Spinal cord (tissue), 10 donors: ENCODE data around the gene SLC7A6OS. TPM values are rescaled to one million over a fixed set of nuclear protein-coding genes. Genes with fewer than 3 reads are reported as not detected.
A peak's percentile ranks its signal among the peaks of the same experiment; 100 is the strongest.

Experiments used
- DNase-seq, 6 donors: peaks; one replicate each; pipeline versions ENCODE4 v3.0.0 to v3.0.0-alpha.2; 2013 to 2015; ENCODE audit warnings: low spot score in 6 of 6, low read depth in 4 of 6
- H3K27ac ChIP-seq: one replicate; pipeline ENCODE4 v1.5.1; 2013; ENCODE audit warnings: low read depth, low read length, control low read depth
- H3K27me3 ChIP-seq: one replicate; pipeline ENCODE4 v1.6.1; 2013; ENCODE audit warnings: low read length; ENCODE audit not compliant: control insufficient read depth, insufficient read depth
- H3K36me3 ChIP-seq: one replicate; pipeline ENCODE4 v1.6.1; 2013; ENCODE audit warnings: low read length; ENCODE audit not compliant: control insufficient read depth, insufficient read depth
- H3K4me1 ChIP-seq: one replicate; pipeline ENCODE4 v1.6.1; 2013; ENCODE audit warnings: low read length; ENCODE audit not compliant: control insufficient read depth, insufficient read depth
- H3K4me3 ChIP-seq: one replicate; pipeline ENCODE4 v1.5.1; 2013; ENCODE audit warnings: low read depth, low read length, control low read depth
- H3K9me3 ChIP-seq: one replicate; pipeline ENCODE4 v1.6.1; 2013; ENCODE audit warnings: low read length; ENCODE audit not compliant: control insufficient read depth, insufficient read depth
- WGBS: methylation state at CpG from one replicate; pipeline ENCODE4 v1.1.5; 2013; ENCODE audit warnings: missing lambda C conversion rate; ENCODE audit not compliant: insufficient coverage; 5-methylcytosine and 5-hydroxymethylcytosine counted together
- polyA plus RNA-seq, 2 donors: library from polyadenylated mRNA; unstranded; fragments of 120-200 nt; gene quantifications; one replicate each; pipeline ENCODE4 v1.2.1, GENCODE V29; 2013; ENCODE audit not compliant: insufficient read length in 2 of 2
- total RNA-seq, 2 donors: library from RNA; depleted of rRNA in 1 of 2; stranded (reverse); fragments of 120-200 nt in 1 of 2; fragments of >200 nt in 1 of 2; gene quantifications; one replicate each; pipeline versions ENCODE4 v1.2.3 to v1.2.4, GENCODE V29; 2013 to 2014
- donor health status: healthy.

The SLC7A6OS gene
- total and polyA plus RNA-seq, 4 donors = 13.4 to 23.0 (median 19.8) TPM

- no peak for DNase-seq
- Histone ChIP-seq H3K9me3 (no peaks in the 10 kb centered on the region), H3K27me3 (no peaks in the 10 kb centered on the region), H3K4me3 (no peak overlapping the region), H3K4me1 (peaks cover 5% of the 10 kb centered on the region), H3K36me3 (peaks cover 37% of the 10 kb centered on the region), H3K27ac (peak overlapping the region; percentile 68)
- 68% methylated on average over 4 of the region's 4 CpGs for WGBS
Measured at GRCh38 chr16:68331879-68332410, 21.2 kb upstream of the SLC7A6OS start.

- 75% methylated on average over 2 of the region's 3 CpGs for WGBS
Measured at GRCh38 chr16:68328860-68329390, 18.2 kb upstream of the SLC7A6OS start.

GRCh38 chr16:68328151-68328859 is 17.6 kb upstream of the SLC7A6OS start:
- peak; percentile 36 to 93 (median 64) for DNase-seq
- WGBS = 63% methylated on average over 6 of the region's 13 CpGs
- no peaks in the 10 kb centered on the region for H3K27me3 ChIP-seq
- H3K27ac ChIP-seq = no peak overlapping the region
- H3K9me3 ChIP-seq = no peaks in the 10 kb centered on the region
- peaks cover 5% of the 10 kb centered on the region for H3K4me1 ChIP-seq
- H3K36me3 ChIP-seq = peaks cover 39% of the 10 kb centered on the region
- no peak overlapping the region for H3K4me3 ChIP-seq

More at GRCh38 chr16:68328860-68329390, 18.2 kb upstream of the SLC7A6OS start:
- Histone ChIP-seq H3K27ac (no peak overlapping the region), H3K9me3 (no peaks in the 10 kb centered on the region), H3K27me3 (no peaks in the 10 kb centered on the region), H3K4me1 (peaks cover 5% of the 10 kb centered on the region), H3K4me3 (no peak overlapping the region), H3K36me3 (peaks cover 43% of the 10 kb centered on the region)
- no peak for DNase-seq

- no peaks in the 10 kb centered on the region for H3K27me3 ChIP-seq
- no peak overlapping the region for H3K4me3 ChIP-seq
- H3K9me3 ChIP-seq = no peaks in the 10 kb centered on the region
- DNase-seq = no peak
- peaks cover 50% of the 10 kb centered on the region for H3K36me3 ChIP-seq
- 95% methylated on average over 6 of the region's 8 CpGs for WGBS
- H3K27ac ChIP-seq = no peak overlapping the region
- H3K4me1 ChIP-seq = peaks cover 5% of the 10 kb centered on the region
Measured at GRCh38 chr16:68324780-68325357, 14.1 kb upstream of the SLC7A6OS start.

GRCh38 chr16:68324336-68324735 is 13.6 kb upstream of the SLC7A6OS start:
- Histone ChIP-seq H3K27ac (no peak overlapping the region), H3K27me3 (no peaks in the 10 kb centered on the region), H3K36me3 (peaks cover 50% of the 10 kb centered on the region), H3K9me3 (no peaks in the 10 kb centered on the region), H3K4me1 (peaks cover 5% of the 10 kb centered on the region), H3K4me3 (no peak overlapping the region)
- WGBS = 93% methylated on average over 4 of the region's 5 CpGs
- no peak for DNase-seq

GRCh38 chr16:68319185-68319908 is 8.6 kb upstream of the SLC7A6OS start:
- DNase-seq = no peak
- H3K4me1 ChIP-seq = no peaks in the 10 kb centered on the region
- no peaks in the 10 kb centered on the region for H3K9me3 ChIP-seq
- no peaks in the 10 kb centered on the region for H3K27me3 ChIP-seq
- 100% methylated on average over 1 of the region's 6 CpGs for WGBS
- no peak overlapping the region for H3K4me3 ChIP-seq
- H3K36me3 ChIP-seq = peaks cover 53% of the 10 kb centered on the region
- H3K27ac ChIP-seq = no peak overlapping the region

- Histone ChIP-seq H3K27me3 (no peaks in the 10 kb centered on the region), H3K4me3 (no peak overlapping the region), H3K27ac (no peak overlapping the region), H3K9me3 (no peaks in the 10 kb centered on the region), H3K4me1 (peaks cover 20% of the 10 kb centered on the region), H3K36me3 (peaks cover 26% of the 10 kb centered on the region)
- DNase-seq = no peak
- WGBS = 90% methylated on average over 2 of the region's 4 CpGs
Measured at GRCh38 chr16:68313116-68313515, 2.4 kb upstream of the SLC7A6OS start.

GRCh38 chr16:68310437-68310773 is 341 bp downstream of the SLC7A6OS start:
- 0% methylated on average over 29 of the region's 29 CpGs for WGBS
- peaks cover 20% of the 10 kb centered on the region for H3K4me1 ChIP-seq
- no peaks in the 10 kb centered on the region for H3K27me3 ChIP-seq
- no peak for DNase-seq
- peaks cover 29% of the 10 kb centered on the region for H3K36me3 ChIP-seq
- no peaks in the 10 kb centered on the region for H3K9me3 ChIP-seq
- H3K4me3 ChIP-seq = peak overlapping the region; percentile 68
- peak overlapping the region; percentile 86 for H3K27ac ChIP-seq

- no peak for DNase-seq
- Histone ChIP-seq H3K4me1 (peaks cover 20% of the 10 kb centered on the region), H3K9me3 (no peaks in the 10 kb centered on the region), H3K4me3 (peak overlapping the region; percentile 68), H3K27me3 (no peaks in the 10 kb centered on the region), H3K36me3 (peaks cover 34% of the 10 kb centered on the region), H3K27ac (no peak overlapping the region)
- WGBS = 68% methylated on average over 6 of the region's 6 CpGs
Measured at GRCh38 chr16:68309799-68310198, 947 bp downstream of the SLC7A6OS start.
